Fibroblast of the aortic adventitia (primary cell): ENCODE results near the gene PDLIM4. TPM values are rescaled to one million over a fixed set of nuclear protein-coding genes. Genes with fewer than 3 reads are reported as not detected.
A peak's percentile ranks its signal among the peaks of the same experiment; 100 is the strongest.

Source experiments
- DNase-seq: peaks from one replicate; pipeline ENCODE4 v3.0.0-alpha.2; 2010; ENCODE audit warnings: low read depth
- H3K4me3 ChIP-seq: 2 replicates; pipeline ENCODE4 v1.5.1; 2011; ENCODE audit warnings: low read depth, mild to moderate bottlenecking, control low read depth, low read length, moderate library complexity
- total RNA-seq: library from RNA; depleted of rRNA; stranded (reverse); fragments of >200 nt; gene quantifications from 2 replicates; pipeline ENCODE4 v1.2.3, GENCODE V29; 2012; ENCODE audit warnings: low replicate concordance
- TF ChIP-seq, protein P1 (sequence below): IDR thresholded peaks from 2 replicates; pipeline ENCODE4 v1.5.1; 2011; ENCODE audit warnings: mild to moderate bottlenecking, low read length, control low read depth, inconsistent platforms; ENCODE audit not compliant: insufficient read depth

Gene PDLIM4, protein sequence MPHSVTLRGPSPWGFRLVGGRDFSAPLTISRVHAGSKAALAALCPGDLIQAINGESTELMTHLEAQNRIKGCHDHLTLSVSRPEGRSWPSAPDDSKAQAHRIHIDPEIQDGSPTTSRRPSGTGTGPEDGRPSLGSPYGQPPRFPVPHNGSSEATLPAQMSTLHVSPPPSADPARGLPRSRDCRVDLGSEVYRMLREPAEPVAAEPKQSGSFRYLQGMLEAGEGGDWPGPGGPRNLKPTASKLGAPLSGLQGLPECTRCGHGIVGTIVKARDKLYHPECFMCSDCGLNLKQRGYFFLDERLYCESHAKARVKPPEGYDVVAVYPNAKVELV
- total RNA-seq, result 37.3 and 41.8 TPM in 2 replicates

DNA sequence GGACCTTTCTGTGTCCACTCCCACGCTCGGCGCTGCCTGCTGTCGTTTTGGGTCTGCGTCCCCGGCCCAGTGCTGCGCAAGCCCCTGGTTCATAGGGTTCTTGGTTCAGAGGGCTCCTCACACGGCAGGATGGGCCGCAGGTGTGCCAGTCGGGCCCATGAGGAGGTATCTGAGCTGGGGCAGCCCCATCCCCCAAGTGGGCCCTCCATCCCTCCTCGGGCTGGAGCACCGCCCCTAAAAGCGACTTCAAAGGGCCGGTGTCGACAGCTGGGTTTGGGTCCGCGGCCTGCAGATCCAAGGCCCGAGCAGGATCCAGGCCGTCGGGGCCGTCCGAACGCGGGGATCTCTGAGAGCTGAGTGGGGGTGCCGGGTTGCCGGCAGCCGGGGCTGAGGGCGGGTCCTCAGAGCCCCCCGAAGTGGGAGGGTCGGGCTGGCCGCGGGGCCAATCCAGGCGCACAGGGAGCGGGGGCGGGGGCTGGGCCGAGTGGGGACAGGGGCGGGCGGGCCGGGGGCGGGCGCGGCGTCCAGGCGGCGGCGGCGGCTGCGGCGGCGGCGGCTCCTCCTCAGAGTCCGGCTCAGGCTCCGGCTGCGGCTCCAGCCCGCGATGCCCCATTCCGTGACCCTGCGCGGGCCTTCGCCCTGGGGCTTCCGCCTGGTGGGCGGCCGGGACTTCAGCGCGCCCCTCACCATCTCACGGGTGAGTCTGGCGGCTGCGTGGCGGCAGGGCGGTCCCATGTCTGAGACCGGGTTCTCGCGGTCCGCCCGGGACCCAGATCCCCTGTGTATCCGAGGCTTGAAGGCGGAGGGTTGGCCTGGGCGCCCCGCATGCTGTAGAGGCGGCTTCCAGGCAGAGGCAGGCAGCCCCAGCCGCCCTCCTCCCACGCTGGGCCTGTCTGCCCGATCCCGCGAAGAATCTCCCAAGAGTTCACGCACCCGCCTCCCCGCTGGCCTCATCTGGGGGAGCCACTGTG lies at the start of gene PDLIM4:
Gene PDLIM4 (plus strand): TSS at position 566 of the 971 bp plus-strand sequence. CDS start 39 bp downstream, at position 605.
- H3K4me3 ChIP-seq, result peak within 1 kb of the TSS; percentile 81
- TF ChIP-seq, protein P1, sequence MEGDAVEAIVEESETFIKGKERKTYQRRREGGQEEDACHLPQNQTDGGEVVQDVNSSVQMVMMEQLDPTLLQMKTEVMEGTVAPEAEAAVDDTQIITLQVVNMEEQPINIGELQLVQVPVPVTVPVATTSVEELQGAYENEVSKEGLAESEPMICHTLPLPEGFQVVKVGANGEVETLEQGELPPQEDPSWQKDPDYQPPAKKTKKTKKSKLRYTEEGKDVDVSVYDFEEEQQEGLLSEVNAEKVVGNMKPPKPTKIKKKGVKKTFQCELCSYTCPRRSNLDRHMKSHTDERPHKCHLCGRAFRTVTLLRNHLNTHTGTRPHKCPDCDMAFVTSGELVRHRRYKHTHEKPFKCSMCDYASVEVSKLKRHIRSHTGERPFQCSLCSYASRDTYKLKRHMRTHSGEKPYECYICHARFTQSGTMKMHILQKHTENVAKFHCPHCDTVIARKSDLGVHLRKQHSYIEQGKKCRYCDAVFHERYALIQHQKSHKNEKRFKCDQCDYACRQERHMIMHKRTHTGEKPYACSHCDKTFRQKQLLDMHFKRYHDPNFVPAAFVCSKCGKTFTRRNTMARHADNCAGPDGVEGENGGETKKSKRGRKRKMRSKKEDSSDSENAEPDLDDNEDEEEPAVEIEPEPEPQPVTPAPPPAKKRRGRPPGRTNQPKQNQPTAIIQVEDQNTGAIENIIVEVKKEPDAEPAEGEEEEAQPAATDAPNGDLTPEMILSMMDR, result no peak
- DNase-seq, result no peak

DNA sequence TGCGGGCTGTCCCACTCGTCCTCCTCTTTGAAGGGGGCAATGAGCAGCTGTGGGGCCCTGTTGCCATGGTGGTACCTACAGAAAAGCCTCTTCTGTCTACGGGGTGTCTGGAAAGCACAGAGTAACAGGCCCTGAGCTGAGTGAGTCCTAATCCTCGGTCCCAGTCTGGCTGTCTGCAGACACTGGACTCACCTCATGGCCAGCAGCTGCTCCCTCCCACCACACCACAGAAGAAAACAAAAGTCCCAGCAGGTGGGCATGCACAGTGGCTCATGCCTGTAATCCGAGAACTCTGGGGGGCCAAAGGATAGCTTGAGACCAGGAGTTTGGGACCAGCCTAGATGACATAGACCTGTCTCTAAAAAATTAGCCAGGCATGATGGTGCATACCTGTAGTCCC lies 49.7 kb upstream of the PDLIM4 start:
- DNase-seq, result no peak
- H3K4me3 ChIP-seq, result no peak overlapping the region
- TF ChIP-seq, protein P1, result no peak

DNA sequence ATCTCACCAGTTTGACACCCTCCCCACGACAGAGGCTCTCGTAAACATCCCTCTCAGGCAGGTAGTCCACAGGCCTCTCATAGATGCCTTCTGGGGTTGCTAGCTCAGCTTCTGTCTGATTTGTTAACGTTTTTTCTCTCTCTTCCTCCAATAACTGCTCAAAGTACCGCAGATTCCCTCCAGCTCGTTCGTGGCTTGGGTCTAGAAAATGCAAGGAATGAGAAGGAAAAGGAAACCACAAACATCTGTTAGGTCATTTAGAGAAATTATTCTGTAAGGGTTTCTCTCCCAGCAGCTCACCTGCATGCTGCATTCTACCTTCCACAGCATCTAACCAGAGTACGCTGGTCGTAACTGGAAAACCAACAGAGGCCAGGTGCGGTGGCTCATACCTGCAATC lies 48.4 kb upstream of the PDLIM4 start:
- TF ChIP-seq, protein P1, result no peak
- no peak overlapping the region for H3K4me3 ChIP-seq
- no peak for DNase-seq

DNA sequence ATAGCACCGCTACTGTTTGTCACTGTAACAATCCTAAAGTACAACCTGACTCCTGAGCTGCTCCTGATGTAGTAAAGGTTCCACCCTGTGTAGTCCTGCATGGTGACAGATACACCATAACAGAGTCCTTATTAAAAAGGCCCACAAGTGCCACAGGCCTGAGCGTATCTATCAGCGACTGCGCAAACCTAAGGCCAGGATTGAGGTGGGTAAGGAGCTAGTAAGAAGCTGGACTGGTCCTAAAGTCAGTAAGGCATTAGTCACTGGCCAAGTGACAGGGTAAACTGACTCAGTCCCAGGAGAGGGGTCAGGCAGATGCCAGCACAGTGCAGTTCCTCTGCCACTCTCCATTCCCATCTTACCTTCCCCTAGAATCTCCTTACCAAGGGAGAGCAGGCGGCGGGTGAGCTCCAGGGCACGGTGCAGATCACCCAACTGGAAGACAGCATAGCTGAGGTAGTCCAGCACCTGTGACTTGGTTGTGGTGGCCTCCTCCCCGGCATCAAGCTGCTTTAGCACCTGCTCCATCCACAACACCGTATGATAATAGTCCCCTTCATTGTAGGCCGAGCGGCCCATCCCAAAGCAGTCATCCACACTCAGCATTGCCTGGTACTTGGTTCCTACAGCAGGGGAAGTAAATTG lies 47.5 kb upstream of the PDLIM4 start:
- TF ChIP-seq, protein P1, result no peak
- no peak for DNase-seq

DNA sequence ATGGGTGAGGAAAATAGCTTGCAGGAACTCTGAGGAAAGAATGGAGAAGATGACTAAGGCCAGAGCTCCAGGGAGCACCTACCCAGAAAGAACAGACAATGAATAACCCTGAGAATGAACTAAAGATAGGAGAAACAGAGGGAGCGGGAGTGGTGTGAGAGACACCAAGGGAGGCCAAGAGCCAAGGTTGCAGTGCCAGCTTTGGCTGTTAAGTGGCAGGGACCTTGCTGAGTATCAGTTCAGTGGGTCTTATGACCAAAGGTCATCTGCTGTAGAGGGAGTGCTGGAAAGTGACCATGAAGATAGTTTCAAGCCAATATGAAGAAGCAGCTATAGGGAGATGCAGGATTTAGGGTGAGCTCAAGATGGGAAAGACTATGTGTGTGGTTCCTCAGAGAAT lies 46.6 kb upstream of the PDLIM4 start:
- TF ChIP-seq, protein P1, result no peak
- H3K4me3 ChIP-seq, result no peak overlapping the region
- no peak for DNase-seq

More for the DNA sequence above, 47.5 kb upstream of the PDLIM4 start:
- no peak overlapping the region for H3K4me3 ChIP-seq

DNA sequence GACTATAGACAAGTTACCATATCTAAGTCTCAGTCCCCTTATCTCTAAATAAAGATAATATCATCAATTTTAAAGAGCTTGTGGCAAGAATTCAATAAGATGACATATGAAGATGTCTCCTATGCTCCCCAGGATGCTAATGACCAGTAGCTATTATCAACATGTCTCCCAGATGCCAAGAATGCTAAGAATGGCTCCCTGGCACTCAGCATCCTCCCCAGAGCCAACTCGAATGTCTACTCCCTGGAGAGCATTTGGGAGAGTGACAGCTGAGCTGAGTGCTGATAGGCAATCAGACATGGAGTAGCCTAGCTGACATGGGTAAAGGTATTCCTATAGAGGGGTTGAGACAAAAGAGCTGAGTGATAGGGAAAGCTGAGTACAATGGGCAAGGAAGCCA lies 45.7 kb upstream of the PDLIM4 start:
- no peak overlapping the region for H3K4me3 ChIP-seq
- DNase-seq, result peak; percentile 36
- TF ChIP-seq, protein P1, result no peak
